Measurements from ENCODE around the gene HCFC2. TPM values are rescaled to one million over a fixed set of nuclear protein-coding genes. Genes with fewer than 3 reads are reported as not detected.

The HCFC2 gene
- total RNA-seq, 1 experiment from 2014 or later: 10.3 TPM

DNA sequence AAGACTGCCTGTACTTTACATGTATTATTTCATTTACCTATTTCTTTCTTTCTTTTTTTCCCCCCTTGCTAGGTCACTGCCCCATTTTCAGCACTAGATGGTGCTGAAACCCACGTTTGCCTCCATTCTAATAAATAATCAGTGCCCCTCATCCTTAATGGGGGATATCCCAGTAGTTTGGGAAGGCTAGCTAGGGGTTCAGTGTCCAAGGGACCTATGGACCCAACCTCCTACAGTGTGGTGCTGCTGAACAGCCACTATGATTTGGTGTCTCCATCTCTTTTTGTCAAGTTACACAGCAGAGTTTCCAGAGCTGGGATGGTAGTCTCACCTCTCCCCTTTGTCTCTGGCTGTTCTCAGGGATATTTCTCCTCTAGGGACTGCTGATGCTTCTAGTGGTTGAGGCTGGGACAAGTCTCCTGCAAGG lies 6.5 kb upstream of the HCFC2 start:
- peak; percentile 35 for DNase-seq (ENCODE audit: unreplicated experiment)
- H3K27ac Mint-ChIP-seq (ENCODE audit: low read depth, unreplicated experiment): no peak overlapping the region
- no peak overlapping the region for H3K4me3 Mint-ChIP-seq (ENCODE audit: unreplicated experiment)
- intact Hi-C loops (cut with micrococcal nuclease): loop anchor here (1.0 kb wide), 1 partner anchor 52 kb away; no protein-coding TSS in a partner anchor
- H3K4me1 Mint-ChIP-seq (ENCODE audit: insufficient read depth, unreplicated experiment): peaks cover 28% of the 10 kb centered on the region
- ChIA-PET CTCF (interaction anchor here (0.5 to 3.1 kb wide), 11 partner anchors 10 to 891 kb away, joined by 3 to 24 read pairs (median 4); no protein-coding TSS in a partner anchor), POLR2A (interaction anchor here (1.2 to 1.8 kb wide), 4 partner anchors 10 to 216 kb away, joined by 3 to 6 read pairs (median 5); partner anchors contain the start of gene NT5DC3)
- no TSS peak for BruUV-seq (replicated peaks)
- H3K27me3 Mint-ChIP-seq (ENCODE audit: insufficient read depth, unreplicated experiment): no peaks in the 10 kb centered on the region
- peaks cover 9% of the 10 kb centered on the region for H3K36me3 Mint-ChIP-seq (ENCODE audit: insufficient read depth, unreplicated experiment)
- TF ChIP-seq, protein P1, sequence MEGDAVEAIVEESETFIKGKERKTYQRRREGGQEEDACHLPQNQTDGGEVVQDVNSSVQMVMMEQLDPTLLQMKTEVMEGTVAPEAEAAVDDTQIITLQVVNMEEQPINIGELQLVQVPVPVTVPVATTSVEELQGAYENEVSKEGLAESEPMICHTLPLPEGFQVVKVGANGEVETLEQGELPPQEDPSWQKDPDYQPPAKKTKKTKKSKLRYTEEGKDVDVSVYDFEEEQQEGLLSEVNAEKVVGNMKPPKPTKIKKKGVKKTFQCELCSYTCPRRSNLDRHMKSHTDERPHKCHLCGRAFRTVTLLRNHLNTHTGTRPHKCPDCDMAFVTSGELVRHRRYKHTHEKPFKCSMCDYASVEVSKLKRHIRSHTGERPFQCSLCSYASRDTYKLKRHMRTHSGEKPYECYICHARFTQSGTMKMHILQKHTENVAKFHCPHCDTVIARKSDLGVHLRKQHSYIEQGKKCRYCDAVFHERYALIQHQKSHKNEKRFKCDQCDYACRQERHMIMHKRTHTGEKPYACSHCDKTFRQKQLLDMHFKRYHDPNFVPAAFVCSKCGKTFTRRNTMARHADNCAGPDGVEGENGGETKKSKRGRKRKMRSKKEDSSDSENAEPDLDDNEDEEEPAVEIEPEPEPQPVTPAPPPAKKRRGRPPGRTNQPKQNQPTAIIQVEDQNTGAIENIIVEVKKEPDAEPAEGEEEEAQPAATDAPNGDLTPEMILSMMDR (IDR thresholded peaks at IDR 0.05; ENCODE audit: unreplicated experiment): peak; percentile 71
- no peaks in the 10 kb centered on the region for H3K9me3 Mint-ChIP-seq (ENCODE audit: unreplicated experiment)

DNA sequence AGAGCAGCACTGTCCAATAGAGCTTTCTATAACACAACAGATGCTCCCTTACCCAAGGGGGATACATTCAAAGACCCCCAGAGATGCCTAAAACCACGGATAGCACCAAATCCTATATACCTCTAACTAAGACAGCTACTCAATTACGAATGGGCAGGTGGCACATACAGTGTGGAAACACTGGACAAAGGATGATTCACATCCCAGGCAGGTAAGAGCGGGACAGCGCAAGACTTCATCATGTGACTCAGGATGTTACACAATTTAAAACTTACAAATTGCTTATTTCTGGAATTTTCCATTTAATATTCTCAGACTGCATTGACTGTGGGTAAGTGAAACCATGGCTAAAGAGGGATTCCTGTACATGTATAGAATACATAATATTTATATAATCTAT lies 5.5 kb upstream of the HCFC2 start:
- no TSS peak for BruUV-seq (replicated peaks)
- intact Hi-C loops (cut with micrococcal nuclease): no loop called here
- peaks cover 28% of the 10 kb centered on the region for H3K4me1 Mint-ChIP-seq (ENCODE audit: insufficient read depth, unreplicated experiment)

DNA sequence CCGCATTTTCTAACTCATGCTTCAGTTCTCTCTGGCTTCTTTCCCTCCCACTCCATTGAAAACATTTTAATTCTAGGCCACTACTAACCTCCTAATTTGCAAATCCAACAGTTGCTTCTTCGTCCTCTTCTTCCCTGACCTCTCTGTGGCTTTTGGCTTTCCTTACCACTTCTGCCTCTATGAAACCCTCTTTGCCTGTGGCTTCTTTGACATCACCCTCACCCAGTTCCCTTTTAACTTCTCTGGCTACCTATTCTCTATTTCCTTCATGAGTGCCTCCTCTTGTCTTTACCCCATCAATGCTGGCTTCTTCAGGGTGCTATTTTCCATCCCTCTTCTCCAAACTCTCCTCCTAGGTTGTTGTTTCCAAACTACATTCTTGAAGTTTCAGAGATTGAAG lies 4.4 kb upstream of the HCFC2 start:
- Mint-ChIP-seq H3K36me3 (ENCODE audit: insufficient read depth, unreplicated experiment) (peaks cover 9% of the 10 kb centered on the region), H3K4me1 (ENCODE audit: insufficient read depth, unreplicated experiment) (peaks cover 28% of the 10 kb centered on the region), H3K9me3 (ENCODE audit: unreplicated experiment) (no peaks in the 10 kb centered on the region), H3K4me3 (ENCODE audit: unreplicated experiment) (no peak overlapping the region), H3K27me3 (ENCODE audit: insufficient read depth, unreplicated experiment) (no peaks in the 10 kb centered on the region), H3K27ac (ENCODE audit: low read depth, unreplicated experiment) (no peak overlapping the region)
- no TSS peak for BruUV-seq (replicated peaks)
- ChIA-PET POLR2A (interaction anchor here (1.2 to 1.6 kb wide), 5 partner anchors 10 to 1047 kb away, joined by 3 to 6 read pairs (median 5); partner anchors contain the start of genes GLT8D2, HSP90B1, NFYB and TDG), CTCF (interaction anchor here (0.6 to 0.8 kb wide), 2 partner anchors 9 to 11 kb away, joined by 3 to 4 read pairs; no protein-coding TSS in a partner anchor)
- TF ChIP-seq, protein P1 (IDR thresholded peaks at IDR 0.05; ENCODE audit: unreplicated experiment): no peak
- no peak for DNase-seq (ENCODE audit: unreplicated experiment)
- intact Hi-C loops (cut with micrococcal nuclease): no loop called here

More for the DNA sequence above, 5.5 kb upstream of the HCFC2 start:
- no peaks in the 10 kb centered on the region for H3K27me3 Mint-ChIP-seq (ENCODE audit: insufficient read depth, unreplicated experiment)
- DNase-seq (ENCODE audit: unreplicated experiment): peak; percentile 86
- H3K9me3 Mint-ChIP-seq (ENCODE audit: unreplicated experiment): no peaks in the 10 kb centered on the region
- POLR2A ChIA-PET: interaction anchor here (0.5 to 1.8 kb wide), 12 partner anchors 8 to 1048 kb away, joined by 3 to 6 read pairs (median 4); partner anchors contain the start of genes GLT8D2, HSP90B1, NT5DC3 and TDG
- H3K36me3 Mint-ChIP-seq (ENCODE audit: insufficient read depth, unreplicated experiment): peaks cover 9% of the 10 kb centered on the region
- CTCF ChIA-PET: interaction anchor here (0.6 to 3.1 kb wide), 11 partner anchors 9 to 1057 kb away, joined by 3 to 24 read pairs (median 3); partner anchors contain the start of gene TDG
- no peak overlapping the region for H3K27ac Mint-ChIP-seq (ENCODE audit: low read depth, unreplicated experiment)
- TF ChIP-seq, protein P1 (IDR thresholded peaks at IDR 0.05; ENCODE audit: unreplicated experiment): no peak
- H3K4me3 Mint-ChIP-seq (ENCODE audit: unreplicated experiment): no peak overlapping the region

DNA sequence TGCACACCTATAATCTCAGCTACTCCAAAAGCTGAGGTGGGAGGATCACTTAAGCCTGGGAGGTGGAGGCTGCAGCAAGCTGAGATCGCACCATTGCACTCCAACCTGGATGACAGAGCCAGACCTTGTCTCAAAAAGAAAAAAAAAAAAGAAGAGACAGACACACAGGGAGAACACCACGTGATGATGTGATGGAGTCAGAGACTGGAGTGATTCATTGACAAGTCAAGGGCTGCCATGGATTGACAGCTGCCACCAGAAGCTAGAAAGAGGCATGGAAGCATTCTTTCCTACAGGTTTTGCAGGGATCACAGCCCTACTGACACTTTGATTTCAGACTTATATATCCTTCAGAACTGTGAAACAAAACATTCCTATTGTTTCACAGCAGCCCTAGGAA lies 3.5 kb upstream of the HCFC2 start:
- no peaks in the 10 kb centered on the region for H3K9me3 Mint-ChIP-seq (ENCODE audit: unreplicated experiment)
- H3K27ac Mint-ChIP-seq (ENCODE audit: low read depth, unreplicated experiment): no peak overlapping the region
- DNase-seq (ENCODE audit: unreplicated experiment): peak; percentile 30
- TF ChIP-seq, protein P1 (IDR thresholded peaks at IDR 0.05; ENCODE audit: unreplicated experiment): no peak
- peaks cover 23% of the 10 kb centered on the region for H3K4me1 Mint-ChIP-seq (ENCODE audit: insufficient read depth, unreplicated experiment)
- no peaks in the 10 kb centered on the region for H3K27me3 Mint-ChIP-seq (ENCODE audit: insufficient read depth, unreplicated experiment)
- ChIA-PET CTCF (interaction anchor here (0.6 kb wide), 1 partner anchor 48 kb away, joined by 4 read pairs; no protein-coding TSS in a partner anchor), POLR2A (interaction anchor here (0.9 to 1.3 kb wide), 2 partner anchors 77 to 95 kb away, joined by 3 to 4 read pairs; partner anchors contain the start of genes NFYB and TDG)
- no TSS peak for BruUV-seq (replicated peaks)
- intact Hi-C loops (cut with micrococcal nuclease): no loop called here
- H3K4me3 Mint-ChIP-seq (ENCODE audit: unreplicated experiment): no peak overlapping the region
- peaks cover 14% of the 10 kb centered on the region for H3K36me3 Mint-ChIP-seq (ENCODE audit: insufficient read depth, unreplicated experiment)

Data from MCF 10A (cell line).